ENCODE results near the gene SLC6A8. TPM values are rescaled to one million over a fixed set of nuclear protein-coding genes. Genes with fewer than 3 reads are reported as not detected.

The SLC6A8 gene
- total and polyA plus RNA-seq, 2 donors from 2014 or later: 79.7 to 110 TPM

GRCh38 chrX:153735274-153735673 lies 47.5 kb downstream of the SLC6A8 start:
- no peak overlapping the region for H3K9ac ChIP-seq (ENCODE audit: low read length in 3 of 3)
- DNase-seq (no peak), FAIRE-seq (no peak)
- no peaks in the 10 kb centered on the region for H3K4me1 ChIP-seq (ENCODE audit: control insufficient read depth in 2 of 3, insufficient read depth in 2 of 3, low read depth in 1 of 3, low read length in 3 of 3)
- H3K27ac ChIP-seq (ENCODE audit: low read depth in 2 of 2, low read length in 2 of 2): no peak overlapping the region
- TF ChIP-seq, protein P1, sequence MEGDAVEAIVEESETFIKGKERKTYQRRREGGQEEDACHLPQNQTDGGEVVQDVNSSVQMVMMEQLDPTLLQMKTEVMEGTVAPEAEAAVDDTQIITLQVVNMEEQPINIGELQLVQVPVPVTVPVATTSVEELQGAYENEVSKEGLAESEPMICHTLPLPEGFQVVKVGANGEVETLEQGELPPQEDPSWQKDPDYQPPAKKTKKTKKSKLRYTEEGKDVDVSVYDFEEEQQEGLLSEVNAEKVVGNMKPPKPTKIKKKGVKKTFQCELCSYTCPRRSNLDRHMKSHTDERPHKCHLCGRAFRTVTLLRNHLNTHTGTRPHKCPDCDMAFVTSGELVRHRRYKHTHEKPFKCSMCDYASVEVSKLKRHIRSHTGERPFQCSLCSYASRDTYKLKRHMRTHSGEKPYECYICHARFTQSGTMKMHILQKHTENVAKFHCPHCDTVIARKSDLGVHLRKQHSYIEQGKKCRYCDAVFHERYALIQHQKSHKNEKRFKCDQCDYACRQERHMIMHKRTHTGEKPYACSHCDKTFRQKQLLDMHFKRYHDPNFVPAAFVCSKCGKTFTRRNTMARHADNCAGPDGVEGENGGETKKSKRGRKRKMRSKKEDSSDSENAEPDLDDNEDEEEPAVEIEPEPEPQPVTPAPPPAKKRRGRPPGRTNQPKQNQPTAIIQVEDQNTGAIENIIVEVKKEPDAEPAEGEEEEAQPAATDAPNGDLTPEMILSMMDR (IDR thresholded peaks at IDR 0.05; ENCODE audit: borderline replicate concordance, extremely low read depth, insufficient read depth): no peak
- H3K36me3 ChIP-seq (ENCODE audit: control insufficient read depth in 2 of 3, insufficient read depth in 3 of 3, low read length in 3 of 3): peaks cover 0 to 2% (median 0%) of the 10 kb centered on the region in 3 donors
- no peak overlapping the region for H3K4me3 ChIP-seq (ENCODE audit: low read length in 3 of 3)
- intact Hi-C loops (cut with DNase I): no loop called here
- H3K27me3 ChIP-seq (ENCODE audit: control insufficient read depth, insufficient read depth, low read length): no peaks in the 10 kb centered on the region
- H3K9me3 ChIP-seq (ENCODE audit: control insufficient read depth in 2 of 3, insufficient read depth in 1 of 3, low read length in 3 of 3): no peaks in the 10 kb centered on the region

- TF ChIP-seq, protein P1 (IDR thresholded peaks at IDR 0.05; ENCODE audit: borderline replicate concordance, extremely low read depth, insufficient read depth): no peak
- intact Hi-C loops (cut with DNase I): no loop called here
- Histone ChIP-seq H3K4me1 (ENCODE audit: control insufficient read depth in 2 of 3, insufficient read depth in 2 of 3, low read depth in 1 of 3, low read length in 3 of 3) (no peaks in the 10 kb centered on the region), H3K9ac (ENCODE audit: low read length in 3 of 3) (no peak overlapping the region), H3K36me3 (ENCODE audit: control insufficient read depth in 2 of 3, insufficient read depth in 3 of 3, low read length in 3 of 3) (peaks cover 0 to 2% (median 0%) of the 10 kb centered on the region in 3 donors), H3K27me3 (ENCODE audit: control insufficient read depth, insufficient read depth, low read length) (no peaks in the 10 kb centered on the region), H3K27ac (ENCODE audit: low read depth in 2 of 2, low read length in 2 of 2) (no peak overlapping the region), H3K9me3 (ENCODE audit: control insufficient read depth in 2 of 3, insufficient read depth in 1 of 3, low read length in 3 of 3) (no peaks in the 10 kb centered on the region), H3K4me3 (ENCODE audit: low read length in 3 of 3) (no peak overlapping the region)
- no peak for FAIRE-seq
- no peak for DNase-seq
Observed at GRCh38 chrX:153736071-153736820, 48.5 kb downstream of the SLC6A8 start.

- Histone ChIP-seq H3K27me3 (ENCODE audit: control insufficient read depth, insufficient read depth, low read length) (no peaks in the 10 kb centered on the region), H3K9me3 (ENCODE audit: control insufficient read depth in 2 of 3, insufficient read depth in 1 of 3, low read length in 3 of 3) (no peaks in the 10 kb centered on the region), H3K4me1 (ENCODE audit: control insufficient read depth in 2 of 3, insufficient read depth in 2 of 3, low read depth in 1 of 3, low read length in 3 of 3) (no peaks in the 10 kb centered on the region), H3K36me3 (ENCODE audit: control insufficient read depth in 2 of 3, insufficient read depth in 3 of 3, low read length in 3 of 3) (peaks cover 0 to 2% (median 0%) of the 10 kb centered on the region in 3 donors), H3K9ac (ENCODE audit: low read length in 3 of 3) (no peak overlapping the region), H3K27ac (ENCODE audit: low read depth in 2 of 2, low read length in 2 of 2) (no peak overlapping the region), H3K4me3 (ENCODE audit: low read length in 3 of 3) (no peak overlapping the region)
- FAIRE-seq (no peak), DNase-seq (peak in 1 of 5 donors; percentile 40)
- TF ChIP-seq, protein P1 (IDR thresholded peaks at IDR 0.05; ENCODE audit: borderline replicate concordance, extremely low read depth, insufficient read depth): no peak
- intact Hi-C loops (cut with DNase I): no loop called here
Observed at GRCh38 chrX:153736871-153737441, 49.2 kb downstream of the SLC6A8 start.

Data from kidney (tissue), 14 donors.